GM21737 (cell line): ENCODE results near the gene TCF19.

Experiments
- ATAC-seq: cut with Tn5 transposase; IDR thresholded peaks from one replicate; pipeline ENCODE4 v1.9.1; 2021; ENCODE audit warnings: mild to moderate bottlenecking, moderate library complexity; ENCODE audit not compliant: unreplicated experiment

The TCF19 gene

DNA sequence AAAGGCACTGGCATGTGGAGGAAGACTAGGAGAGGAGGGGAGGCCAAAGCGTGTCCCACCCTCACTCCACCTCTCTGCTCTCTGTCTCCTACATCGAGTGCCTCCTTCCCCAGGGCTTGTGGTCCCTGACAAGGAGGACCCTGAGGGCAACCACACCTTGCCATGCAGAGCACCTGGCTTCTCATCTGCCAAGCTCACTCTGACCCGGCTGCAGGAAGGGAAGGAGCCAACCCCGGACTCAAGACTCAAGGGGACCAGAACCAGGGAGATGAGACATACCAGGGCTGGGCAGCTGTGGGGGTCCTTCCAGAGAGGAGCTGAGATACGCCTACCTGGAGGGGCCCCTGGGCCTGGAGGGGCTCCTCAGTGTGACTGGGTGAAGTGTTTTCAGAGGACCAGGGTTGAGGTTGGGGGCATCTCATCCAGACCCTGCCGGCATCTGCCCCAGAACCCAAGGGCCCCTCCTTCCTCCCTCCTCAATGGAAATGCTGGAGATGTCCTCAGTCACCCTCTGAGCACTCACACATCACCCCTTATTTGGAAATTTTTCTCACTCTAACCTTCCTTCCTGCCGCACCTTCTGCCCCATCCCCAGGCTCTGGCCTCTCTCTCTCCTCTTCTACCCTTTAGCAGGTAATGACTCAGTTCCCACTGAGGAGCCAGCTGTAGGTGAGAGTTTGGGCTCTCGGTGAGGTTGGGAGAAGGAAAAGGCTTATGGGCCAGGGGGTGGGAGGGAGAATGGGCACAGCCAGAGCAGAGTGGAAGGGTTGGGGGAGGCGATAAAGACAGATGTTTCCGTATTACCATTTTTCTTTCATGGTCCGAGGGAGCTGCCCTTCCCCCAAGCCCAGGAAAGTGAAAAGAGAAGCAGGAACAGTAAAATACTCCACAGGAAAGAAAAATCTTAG is 44.1 kb downstream of the TCF19 start:
- no peak for ATAC-seq

DNA sequence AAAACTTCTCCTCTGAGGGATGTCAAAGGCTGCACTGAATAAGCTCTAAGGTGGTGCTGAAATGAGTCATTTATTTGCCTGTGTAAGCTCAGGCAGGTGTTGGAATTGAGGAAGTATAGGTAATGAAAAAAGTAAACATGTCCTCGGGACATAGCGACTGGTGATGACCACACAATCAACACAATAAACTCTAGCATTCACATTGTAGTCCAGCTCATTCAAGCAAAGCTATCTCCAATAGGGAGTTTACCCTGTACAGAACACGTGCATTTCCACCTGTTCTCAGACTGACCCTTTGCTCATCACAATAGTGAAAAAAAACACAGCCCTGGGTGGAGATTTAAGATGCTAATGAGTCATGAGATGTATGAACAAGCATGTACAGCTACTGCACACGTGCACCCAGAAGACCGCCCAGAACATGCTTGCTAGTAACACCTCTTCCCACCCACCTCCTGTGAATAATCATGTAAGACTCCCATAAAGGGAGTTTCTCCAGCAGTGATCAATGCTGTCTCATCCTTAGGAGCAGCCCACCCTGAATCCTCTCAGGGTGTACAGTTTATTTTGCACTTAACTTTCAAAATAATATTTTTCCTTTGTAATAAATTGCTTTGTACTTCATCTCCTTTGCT is 45.1 kb downstream of the TCF19 start:
- peak; percentile 47 for ATAC-seq

DNA sequence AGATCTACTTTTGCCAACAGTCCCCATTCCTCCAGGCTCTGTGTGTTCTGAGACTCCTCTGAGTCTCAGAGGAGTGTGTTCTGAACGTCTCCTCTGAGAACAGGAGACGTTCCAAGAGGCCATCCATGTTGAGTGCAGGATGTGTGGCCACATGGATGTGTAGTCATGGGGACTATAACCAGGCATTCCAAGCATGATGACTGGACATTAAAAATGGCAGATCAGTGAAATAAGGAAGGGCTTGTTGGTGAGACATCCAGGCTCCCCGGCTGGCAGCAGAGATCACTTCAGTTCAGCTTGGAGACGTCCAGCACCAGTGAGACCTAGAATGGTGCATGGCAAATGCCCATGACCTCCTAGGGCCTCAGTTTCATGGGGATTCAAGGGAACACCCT is 46.4 kb downstream of the TCF19 start:
- no peak for ATAC-seq

DNA sequence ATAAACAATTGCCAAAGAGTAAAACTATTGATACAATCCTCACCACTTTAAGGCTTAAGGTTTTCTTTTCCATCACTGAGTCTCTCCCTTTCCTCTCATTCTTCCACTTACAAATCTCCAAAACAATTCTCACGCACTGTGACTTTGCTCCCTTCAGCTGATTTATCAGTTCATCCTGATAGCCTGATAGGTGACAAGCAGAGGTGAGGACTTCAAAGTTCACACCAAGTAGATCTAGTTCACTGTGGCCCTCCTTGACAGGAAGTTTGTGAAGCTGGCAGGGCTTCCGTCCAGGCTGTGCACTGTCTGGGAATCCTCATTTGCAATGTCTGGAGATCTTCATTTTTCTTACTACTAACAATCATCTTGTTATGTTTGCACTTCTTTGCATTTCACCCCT is 47.2 kb downstream of the TCF19 start:
- ATAC-seq = no peak

DNA sequence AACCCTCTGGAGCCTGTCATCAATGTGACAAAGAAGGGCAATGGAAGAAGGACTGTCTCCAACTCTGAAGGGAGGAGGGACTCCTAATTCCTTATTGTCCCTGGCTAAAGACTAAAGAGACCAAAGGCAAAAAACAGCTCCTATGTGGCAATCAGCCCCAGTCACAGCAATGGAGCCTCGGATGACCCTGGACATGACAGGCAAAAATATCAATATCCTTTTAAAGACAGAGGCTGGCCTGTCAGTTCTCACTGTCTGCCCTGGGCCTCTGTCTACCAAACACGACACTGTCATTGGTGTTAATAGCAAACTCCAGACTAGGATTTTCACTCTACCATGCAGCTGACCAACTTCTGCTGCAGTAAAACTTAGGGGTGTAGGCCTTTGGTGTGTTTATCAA is 50.1 kb downstream of the TCF19 start:
- ATAC-seq = no peak

DNA sequence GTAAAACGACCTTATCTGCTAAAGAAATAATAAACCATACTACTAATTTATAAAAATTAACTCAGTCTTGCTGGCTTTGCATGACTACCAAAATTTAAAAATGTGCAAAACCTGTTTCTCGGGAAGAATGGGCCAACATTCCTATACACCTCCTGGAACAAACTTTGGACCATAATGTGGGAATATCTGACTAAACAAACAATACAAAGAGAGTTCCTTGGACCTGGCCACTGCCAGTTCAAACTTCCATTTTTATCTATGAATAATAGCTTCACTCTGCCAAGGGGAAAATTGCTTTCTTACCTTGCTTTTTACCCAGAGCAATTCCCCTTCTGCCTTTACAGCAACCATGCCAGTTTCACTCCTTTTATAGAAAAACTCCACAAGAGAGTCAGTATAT is 50.7 kb downstream of the TCF19 start:
- ATAC-seq = no peak

DNA sequence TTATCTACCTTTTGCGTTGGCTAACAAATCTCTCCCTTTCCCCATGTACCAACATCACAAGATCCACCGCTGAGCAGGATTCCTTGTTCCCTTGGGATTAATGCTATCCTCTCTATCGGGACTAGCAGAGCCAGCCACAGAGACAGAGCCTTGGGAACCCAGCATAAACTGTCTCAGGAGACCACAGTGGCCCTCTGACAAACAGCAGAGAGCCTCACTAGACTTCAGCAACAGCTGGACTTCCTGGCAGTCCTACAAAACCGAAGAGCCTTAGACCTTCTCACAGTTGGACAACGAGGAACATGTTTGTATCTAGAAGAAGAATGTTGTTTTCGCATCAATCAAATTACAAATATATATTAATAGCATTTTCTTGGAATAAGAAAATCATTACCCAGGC is 51.7 kb downstream of the TCF19 start:
- no peak for ATAC-seq

DNA sequence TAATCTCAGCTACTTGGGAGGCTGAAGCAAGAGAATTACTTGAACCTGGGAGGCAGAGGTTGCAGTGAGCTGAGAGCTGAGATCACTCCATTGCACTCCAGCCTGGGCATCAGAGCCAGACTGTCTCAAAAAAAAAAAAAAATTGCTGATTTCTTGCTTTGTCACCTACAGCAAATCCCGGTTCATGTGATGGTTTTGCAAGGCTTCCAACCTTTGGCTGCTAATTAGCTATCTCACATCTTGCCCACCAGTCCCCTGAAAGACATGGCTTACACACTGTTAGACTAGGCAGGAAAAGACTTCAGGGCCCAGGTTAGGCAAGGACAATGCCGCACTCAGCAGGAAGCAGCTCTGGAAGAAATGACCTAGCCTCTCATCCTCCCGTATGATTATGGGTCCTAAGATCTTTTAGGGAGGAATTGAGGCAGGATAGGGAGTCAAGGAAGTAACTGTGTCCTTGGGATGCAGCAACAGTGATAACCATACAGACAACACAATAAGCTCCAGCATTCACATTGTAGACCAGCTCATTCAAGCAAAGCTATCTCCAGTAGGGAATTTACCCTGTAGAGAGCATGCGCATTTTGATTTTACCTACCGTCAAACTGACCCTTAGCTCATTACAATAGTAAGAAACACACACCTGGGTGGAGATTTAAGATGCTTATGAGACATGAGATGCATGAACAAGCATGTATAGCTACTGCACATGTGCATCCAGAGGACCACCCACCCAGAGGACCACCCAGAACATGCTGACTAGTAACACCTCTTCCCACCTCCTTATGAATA is 52.5 kb downstream of the TCF19 start:
- ATAC-seq = no peak
